Femur (tissue), 1 donor: ENCODE measurements around the gene LRRC1.

Source experiments
- DNase-seq: peaks from one replicate; pipeline ENCODE4 v3.0.0-alpha.2; 2017

Gene LRRC1

GRCh38 chr6:53896196-53896595 is 101.4 kb downstream of the LRRC1 start:
- no peak for DNase-seq

GRCh38 chr6:53898026-53898795 is 103.4 kb downstream of the LRRC1 start:
- no peak for DNase-seq

- no peak for DNase-seq
These were observed 104.7 kb downstream of the LRRC1 start for GRCh38 chr6:53899512-53899911.

GRCh38 chr6:53903357-53903756 is 108.6 kb downstream of the LRRC1 start:
- DNase-seq, result no peak

GRCh38 chr6:53906103-53906502 is 111.3 kb downstream of the LRRC1 start:
- DNase-seq, result no peak

GRCh38 chr6:53906842-53907241 is 112.0 kb downstream of the LRRC1 start:
- no peak for DNase-seq

- DNase-seq, result no peak
These were observed 116.0 kb downstream of the LRRC1 start for GRCh38 chr6:53910834-53911233.

- DNase-seq, result no peak
These were observed 117.9 kb downstream of the LRRC1 start for GRCh38 chr6:53912661-53913060.

- DNase-seq, result no peak
These were observed 118.5 kb downstream of the LRRC1 start for GRCh38 chr6:53913286-53913685.

- no peak for DNase-seq
These were observed 120.4 kb downstream of the LRRC1 start for GRCh38 chr6:53915026-53915691.

GRCh38 chr6:53916804-53917463 is 122.1 kb downstream of the LRRC1 start:
- DNase-seq, result no peak

- no peak for DNase-seq
These were observed 122.6 kb downstream of the LRRC1 start for GRCh38 chr6:53917464-53917842.

GRCh38 chr6:53918854-53919510 is 124.2 kb downstream of the LRRC1 start:
- no peak for DNase-seq

GRCh38 chr6:53919881-53920360 is 125.1 kb downstream of the LRRC1 start:
- no peak for DNase-seq

- DNase-seq, result no peak
These were observed 126.1 kb downstream of the LRRC1 start for GRCh38 chr6:53920881-53921280.

GRCh38 chr6:53921639-53922038 is 126.8 kb downstream of the LRRC1 start:
- no peak for DNase-seq

GRCh38 chr6:53922539-53922981 is 127.8 kb downstream of the LRRC1 start:
- DNase-seq, result no peak

GRCh38 chr6:53924277-53924676 is 129.5 kb downstream of the LRRC1 start:
- DNase-seq, result no peak

- DNase-seq, result no peak
These were observed 130.1 kb downstream of the LRRC1 start for GRCh38 chr6:53924821-53925422.

GRCh38 chr6:53925891-53926290 is 131.1 kb downstream of the LRRC1 start:
- DNase-seq, result no peak

- no peak for DNase-seq
These were observed 131.7 kb downstream of the LRRC1 start for GRCh38 chr6:53926505-53926904.

GRCh38 chr6:53928641-53929040 is 133.8 kb downstream of the LRRC1 start:
- DNase-seq, result no peak
